HG02642 (cell line): Measurements from ENCODE around the gene S100A7.
"Not testable (repeated sequence)": the region's sequence is repeated elsewhere in the genome, so short reads cannot be mapped to it uniquely, and the experiment has no call there.

ENCODE experiments used
- ATAC-seq: cut with Tn5 transposase; IDR thresholded peaks from one replicate; pipeline ENCODE4 v1.9.1; 2021; ENCODE audit warnings: mild to moderate bottlenecking; ENCODE audit not compliant: unreplicated experiment, poor library complexity

S100A7 gene

GRCh38 chr1:153478047-153478691, 17.7 kb upstream of the S100A7 start:
- no peak for ATAC-seq

GRCh38 chr1:153476491-153477093, 16.1 kb upstream of the S100A7 start:
- no peak for ATAC-seq

GRCh38 chr1:153475282-153475681, 14.8 kb upstream of the S100A7 start:
- no peak for ATAC-seq

GRCh38 chr1:153474347-153474746, 13.9 kb upstream of the S100A7 start:
- no peak for ATAC-seq

GRCh38 chr1:153470707-153471106, 10.3 kb upstream of the S100A7 start:
- no peak for ATAC-seq

DNA sequence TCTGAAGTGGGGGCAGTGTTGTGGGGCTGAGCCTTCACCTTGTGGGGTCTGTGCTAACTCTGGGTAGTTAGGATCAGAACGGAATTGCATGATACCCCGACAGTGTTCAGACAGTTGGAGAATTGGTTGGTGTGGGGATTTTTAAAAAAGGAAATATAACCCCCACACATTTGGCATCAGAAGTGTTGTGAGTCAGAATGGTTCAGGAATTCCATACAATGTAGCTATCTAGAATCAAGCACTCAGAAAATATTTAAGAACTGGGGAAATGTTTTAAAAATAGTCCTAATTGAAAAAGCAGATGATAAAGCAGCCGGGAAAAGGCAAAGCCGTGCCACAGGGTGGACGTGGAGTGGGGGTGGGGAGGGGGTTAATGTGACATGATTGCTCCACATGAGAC, 6.5 kb upstream of the S100A7 start:
- ATAC-seq, result no peak

DNA sequence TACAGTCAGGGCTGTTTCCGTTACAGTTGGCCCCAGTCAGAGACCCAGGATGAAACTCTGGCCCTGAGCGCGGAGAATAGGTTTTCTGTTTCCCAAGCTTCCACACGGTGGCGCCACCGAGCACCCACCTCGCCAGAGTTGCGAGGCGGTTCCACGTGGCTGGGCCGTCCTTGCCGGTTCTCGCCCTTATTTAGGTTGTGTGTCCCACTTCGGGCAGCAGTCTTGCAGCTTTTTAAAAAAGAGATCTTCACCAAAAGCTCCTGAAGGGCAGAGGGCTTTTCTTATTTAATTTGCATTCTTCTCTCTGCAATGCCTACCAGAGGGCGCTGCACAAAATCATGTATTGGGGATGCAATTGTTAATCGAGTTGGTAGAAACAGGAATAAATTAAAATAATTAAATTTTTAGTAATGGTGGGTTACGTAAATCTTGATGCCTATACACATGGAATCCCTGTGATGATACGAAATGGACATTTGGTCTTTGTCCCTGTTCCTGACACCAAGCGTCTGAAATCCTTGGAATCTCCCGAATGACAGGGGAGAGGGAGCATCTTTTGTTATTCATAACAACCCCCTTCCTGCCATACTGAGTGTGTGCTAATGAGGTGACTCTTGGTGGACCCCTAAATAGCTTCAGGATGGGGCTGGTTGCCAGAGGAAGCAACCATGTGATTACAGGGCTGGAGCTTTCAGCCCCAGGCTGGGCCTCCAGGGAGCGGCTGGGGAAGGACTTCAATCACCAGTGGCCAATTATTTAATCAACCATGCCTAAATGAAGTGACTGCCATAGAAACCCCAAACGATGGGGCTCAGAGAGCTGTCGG, 5.6 kb upstream of the S100A7 start:
- no peak for ATAC-seq

DNA sequence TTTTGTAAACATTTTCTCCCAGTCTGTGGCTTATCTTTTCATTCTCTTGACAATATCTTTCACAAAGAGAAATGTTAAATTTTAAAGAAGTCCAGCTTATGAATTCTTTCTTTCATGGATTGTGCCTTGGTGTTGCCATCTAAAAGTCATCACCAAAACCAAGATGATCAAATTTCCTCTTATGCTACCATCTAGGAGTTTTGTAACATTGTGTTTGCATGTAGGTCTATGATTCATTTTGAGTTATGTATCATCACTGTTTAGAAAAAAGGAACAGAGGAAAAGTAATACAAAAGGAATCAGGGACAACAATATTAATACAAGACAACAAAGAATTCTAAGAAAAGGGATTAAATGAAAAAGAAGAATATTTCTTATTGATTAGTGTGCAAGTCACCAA, 2.3 kb upstream of the S100A7 start:
- ATAC-seq, result not testable (repeated sequence)

DNA sequence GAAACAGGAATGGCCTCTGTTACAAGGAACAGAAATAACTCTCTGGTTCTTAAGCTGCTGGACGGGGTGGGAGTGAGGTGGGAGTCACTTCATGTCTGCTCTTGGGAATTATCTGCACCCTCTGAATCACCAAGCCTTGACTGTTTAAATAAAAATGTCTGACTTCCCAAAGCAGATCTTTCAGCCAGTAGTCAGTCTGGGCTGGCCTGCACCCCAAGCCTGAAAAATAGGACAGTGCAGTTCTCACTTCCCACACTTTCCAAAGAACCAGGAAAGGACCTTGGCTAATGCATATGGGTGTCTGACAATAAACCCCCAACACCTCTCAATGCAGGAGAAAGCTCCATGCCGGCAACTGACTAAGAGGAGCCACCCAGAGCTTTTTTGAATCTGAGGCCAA, 796 bp downstream of the S100A7 start:
- ATAC-seq, result no peak

GRCh38 chr1:153456396-153456795, 4.1 kb downstream of the S100A7 start:
- no peak for ATAC-seq

- not testable (repeated sequence) for ATAC-seq
These were observed 11.6 kb downstream of the S100A7 start for GRCh38 chr1:153448851-153449250.

GRCh38 chr1:153447498-153448170, 12.8 kb downstream of the S100A7 start:
- no peak for ATAC-seq

DNA sequence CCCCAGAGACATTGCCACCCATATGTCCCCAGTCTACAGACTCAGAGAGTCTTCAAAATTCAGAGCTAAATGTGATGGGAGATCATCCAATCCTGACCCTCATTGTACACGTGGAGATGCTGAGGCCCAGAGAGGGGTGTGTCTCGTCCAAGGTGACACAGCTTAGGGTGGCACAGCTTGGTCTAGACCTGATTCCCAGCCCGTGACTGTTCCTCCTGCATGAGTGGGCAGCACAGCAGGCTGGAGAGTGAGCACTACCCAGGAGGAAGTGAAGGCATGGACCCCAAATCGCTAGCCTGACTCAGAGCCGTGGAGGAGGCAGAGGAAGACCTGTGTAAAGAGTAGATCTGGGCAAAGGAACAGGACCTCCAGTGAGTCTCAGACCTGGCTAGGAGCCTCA, 16.4 kb downstream of the S100A7 start:
- ATAC-seq, result no peak

DNA sequence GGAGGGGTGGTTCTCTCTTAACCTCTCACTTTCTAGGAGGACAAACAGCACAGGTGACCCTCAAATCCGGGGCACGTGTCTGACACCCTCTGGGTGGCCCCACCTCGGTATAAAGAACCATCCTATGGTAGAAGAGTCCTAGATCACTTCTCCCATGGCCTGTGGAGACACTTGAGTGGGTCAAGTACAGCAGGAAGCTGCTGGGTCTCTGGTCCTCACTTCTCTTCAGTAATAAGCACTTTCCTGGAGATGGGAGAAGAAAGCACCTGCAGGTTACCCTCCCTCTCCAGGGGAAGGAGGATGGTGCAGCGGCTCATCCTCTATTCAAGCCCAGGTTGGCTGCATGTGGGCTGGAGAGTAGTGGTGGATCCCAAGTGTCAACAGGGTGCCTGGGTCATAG, 17.0 kb downstream of the S100A7 start:
- ATAC-seq, result no peak

- no peak for ATAC-seq
These were observed 19.2 kb downstream of the S100A7 start for GRCh38 chr1:153441238-153441755.

- no peak for ATAC-seq
These were observed 21.2 kb downstream of the S100A7 start for GRCh38 chr1:153439273-153439672.

GRCh38 chr1:153438599-153438998, 21.9 kb downstream of the S100A7 start:
- no peak for ATAC-seq

GRCh38 chr1:153437236-153437635, 23.2 kb downstream of the S100A7 start:
- ATAC-seq, result no peak

GRCh38 chr1:153434746-153435455, 25.6 kb downstream of the S100A7 start:
- ATAC-seq, result no peak
